ENCODE data around the gene APBA2.

APBA2 gene

DNA sequence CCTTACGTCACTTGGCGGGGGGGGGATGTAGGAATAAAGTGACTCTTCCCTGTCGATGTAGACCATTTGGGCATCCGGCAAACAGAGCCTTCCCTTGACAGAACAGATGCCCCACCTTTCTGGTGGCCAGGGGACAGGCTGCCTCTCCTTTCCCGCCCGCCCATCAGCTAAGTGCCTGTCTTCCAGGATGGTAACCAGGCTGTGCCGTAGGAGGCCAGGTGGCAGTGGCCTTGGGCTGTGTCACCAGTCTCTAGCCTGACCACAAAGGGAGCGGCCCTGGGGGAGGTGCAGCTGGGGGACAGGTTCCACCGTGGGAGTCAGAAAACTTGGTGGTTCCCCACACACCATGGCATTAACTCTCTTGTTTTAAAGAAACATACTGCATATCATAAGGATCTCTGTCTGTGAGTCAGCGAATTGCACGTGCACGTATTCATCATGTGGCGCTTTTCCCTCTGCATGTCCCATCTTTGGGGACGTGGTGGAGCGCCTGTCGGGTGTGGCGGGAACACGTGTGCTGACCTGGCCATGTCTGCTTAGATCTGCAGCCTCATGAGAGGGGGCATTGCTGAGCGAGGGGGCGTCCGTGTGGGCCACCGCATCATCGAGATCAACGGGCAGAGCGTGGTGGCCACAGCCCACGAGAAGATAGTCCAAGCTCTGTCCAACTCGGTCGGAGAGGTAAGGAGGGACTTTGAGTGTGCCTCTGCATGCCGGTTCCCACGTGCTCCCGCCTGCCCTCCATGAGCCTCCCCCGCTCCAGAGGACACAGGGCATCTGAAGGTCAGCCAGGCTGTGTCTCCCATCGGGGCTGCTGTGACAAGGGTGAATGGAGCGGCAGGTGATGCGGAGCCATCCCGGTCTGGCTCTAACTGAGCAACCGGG lies 227.8 kb downstream of the APBA2 start:
- Histone ChIP-seq H3K4me1 (ENCODE audit: control insufficient read depth, insufficient read depth, low read length) (no peaks in the 10 kb centered on the region), H3K36me3 (ENCODE audit: control insufficient read depth in 2 of 2, insufficient read depth in 1 of 2, low read length in 2 of 2) (no peaks in the 10 kb centered on the region), H3K27ac (ENCODE audit: extremely low read depth, low read depth, low read length) (no peak overlapping the region), H3K4me3 (ENCODE audit: low read depth, low read length) (no peak overlapping the region), H3K9me3 (ENCODE audit: control insufficient read depth, insufficient read depth, low read depth, low read length) (no peaks in the 10 kb centered on the region)
- POLR2A ChIA-PET: no interaction called here
- TF ChIP-seq ZNF214 (tag by site-specific recombination; IDR thresholded peaks at IDR 0.05; ENCODE audit: borderline replicate concordance) (no peak), ZNF211 (tag by site-specific recombination; IDR thresholded peaks at IDR 0.05; ENCODE audit: low read depth) (no peak), ZNF510 (tag by site-specific recombination; IDR thresholded peaks at IDR 0.05; ENCODE audit: insufficient replicate concordance) (no peak), KLF7 (tag by site-specific recombination; IDR thresholded peaks at IDR 0.05; ENCODE audit: borderline replicate concordance) (no peak), ZBTB10 (tag by site-specific recombination; IDR thresholded peaks at IDR 0.05) (no peak), ZNF416 (tag by site-specific recombination; IDR thresholded peaks at IDR 0.05) (no peak), HOXC10 (CRISPR knock-in tag; IDR thresholded peaks at IDR 0.05) (no peak), ZNF488 (tag by site-specific recombination; IDR thresholded peaks at IDR 0.05) (no peak), ZNF677 (tag by site-specific recombination; IDR thresholded peaks at IDR 0.05) (no peak)
- CTCF ChIA-PET: no interaction called here

DNA sequence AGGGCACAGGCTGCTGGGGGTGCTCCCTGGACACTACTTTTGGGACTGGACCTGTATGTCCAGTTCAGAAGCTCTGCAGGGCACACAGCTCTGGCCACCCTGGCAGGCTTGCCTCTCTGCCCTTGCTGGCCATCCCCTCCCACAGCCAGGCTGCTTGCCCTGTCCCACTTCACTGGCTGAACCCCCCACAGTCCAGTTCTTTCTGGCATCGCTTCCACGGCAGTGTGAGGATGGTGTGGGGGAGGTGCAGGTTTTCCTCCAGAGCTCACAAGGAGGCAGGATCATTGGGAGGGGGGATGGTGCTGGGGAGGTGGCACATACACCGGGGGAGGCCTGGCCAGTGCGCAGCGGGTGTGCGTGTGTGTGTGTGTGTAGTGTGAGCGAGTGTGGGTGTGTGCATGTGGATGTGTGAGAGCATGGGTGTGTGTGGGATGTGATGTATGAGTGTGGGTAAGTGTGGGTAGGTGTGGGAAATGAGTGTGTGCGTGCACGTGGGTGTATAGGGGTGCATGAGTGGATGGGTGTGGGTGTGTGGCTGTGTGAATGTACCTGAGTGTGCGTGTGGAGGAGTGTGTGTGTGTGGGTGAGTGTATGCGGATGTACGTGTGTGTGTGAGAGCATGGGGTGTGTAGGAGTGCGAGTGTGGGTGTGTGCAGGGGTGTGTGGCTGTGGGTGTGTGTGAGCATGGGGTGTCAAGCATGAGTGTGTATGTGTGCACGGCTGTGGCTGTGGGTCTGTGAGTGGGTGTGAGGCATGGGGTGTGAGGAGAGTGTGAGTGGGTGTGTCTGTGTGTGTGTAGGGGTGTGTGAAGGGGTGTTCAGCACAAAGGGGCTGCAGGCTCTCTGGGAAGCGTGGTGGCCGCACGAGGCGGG lies 228.7 kb downstream of the APBA2 start:
- POLR2A ChIA-PET: no interaction called here
- Histone ChIP-seq H3K4me3 (ENCODE audit: low read depth, low read length) (no peak overlapping the region), H3K9me3 (ENCODE audit: control insufficient read depth, insufficient read depth, low read depth, low read length) (no peaks in the 10 kb centered on the region), H3K27ac (ENCODE audit: extremely low read depth, low read depth, low read length) (no peak overlapping the region), H3K4me1 (ENCODE audit: control insufficient read depth, insufficient read depth, low read length) (no peaks in the 10 kb centered on the region), H3K36me3 (ENCODE audit: control insufficient read depth in 2 of 2, insufficient read depth in 1 of 2, low read length in 2 of 2) (no peaks in the 10 kb centered on the region)
- CTCF ChIA-PET: no interaction called here
- peak; percentile 87 for TF ChIP-seq KLF9 (tag by site-specific recombination; IDR thresholded peaks at IDR 0.05; ENCODE audit: low read depth)
- peak; percentile 100 for TF ChIP-seq ZFHX2 (tag by site-specific recombination; conservative IDR thresholded peaks at IDR 0.05)
- peak; percentile 99 for TF ChIP-seq EGR2 (tag by site-specific recombination; IDR thresholded peaks at IDR 0.05; ENCODE audit: low read depth)
- no peak for TF ChIP-seq TRIM28 (IDR thresholded peaks at IDR 0.05; ENCODE audit: borderline replicate concordance, low read length)

GRCh38 chr15:29115093-29115991 lies 229.6 kb downstream of the APBA2 start:
- TF ChIP-seq ZNF202 (tag by site-specific recombination; IDR thresholded peaks at IDR 0.05; ENCODE audit: borderline replicate concordance): no peak
- no peak for TF ChIP-seq SP2 (tag by site-specific recombination; IDR thresholded peaks at IDR 0.05)
- TF ChIP-seq ZNF280C (tag by site-specific recombination; IDR thresholded peaks at IDR 0.05): no peak
- TF ChIP-seq OVOL3 (tag by site-specific recombination; IDR thresholded peaks at IDR 0.05): no peak
- TF ChIP-seq ZNF155 (tag by site-specific recombination; IDR thresholded peaks at IDR 0.05): no peak
- no peak for TF ChIP-seq WT1 (tag by site-specific recombination; IDR thresholded peaks at IDR 0.05)
- no peaks in the 10 kb centered on the region for H3K36me3 ChIP-seq (ENCODE audit: control insufficient read depth in 2 of 2, insufficient read depth in 1 of 2, low read length in 2 of 2)
- no peak overlapping the region for H3K4me3 ChIP-seq (ENCODE audit: low read depth, low read length)
- H3K9me3 ChIP-seq (ENCODE audit: control insufficient read depth, insufficient read depth, low read depth, low read length): no peaks in the 10 kb centered on the region
- H3K4me1 ChIP-seq (ENCODE audit: control insufficient read depth, insufficient read depth, low read length): no peaks in the 10 kb centered on the region
- H3K27ac ChIP-seq (ENCODE audit: extremely low read depth, low read depth, low read length): no peak overlapping the region
- ChIA-PET CTCF (no interaction called here), POLR2A (no interaction called here)
